Activated CD8-positive, alpha-beta memory T cell treated with anti-CD3 and anti-CD28 coated beads, Interleukin-2, amount 50 U/mL, for 1 hour (primary cell): Measurements from ENCODE around the gene COASY.

Experiments
- DNase-seq: peaks from one replicate; pipeline ENCODE4 v3.0.0-alpha.2; 2020; ENCODE audit errors: extremely low read depth

The COASY gene

DNA sequence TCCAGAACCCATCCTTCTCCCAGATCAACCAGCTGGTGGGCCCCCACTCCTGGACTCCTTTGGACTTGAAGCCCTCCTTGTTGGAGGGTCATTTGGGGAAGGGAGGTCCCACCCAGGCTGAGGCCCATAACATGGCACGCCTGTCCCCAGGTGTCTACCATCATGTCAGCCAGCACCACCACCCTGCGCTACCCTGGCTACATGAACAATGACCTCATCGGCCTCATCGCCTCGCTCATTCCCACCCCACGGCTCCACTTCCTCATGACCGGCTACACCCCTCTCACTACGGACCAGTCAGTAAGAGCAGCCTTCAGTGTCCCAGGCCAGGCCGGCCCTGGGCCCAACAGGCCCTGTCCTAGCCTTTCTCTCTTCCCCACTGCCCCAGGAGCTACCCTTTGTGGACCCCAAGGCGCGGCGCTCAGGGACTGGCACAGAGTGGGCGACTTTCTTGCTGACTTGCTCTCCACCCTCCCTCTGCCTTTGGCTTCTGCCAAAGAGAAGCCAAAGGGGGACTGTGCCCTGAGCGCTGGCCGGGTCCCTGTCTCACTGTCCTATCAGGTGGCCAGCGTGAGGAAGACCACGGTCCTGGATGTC is 51.8 kb downstream of the COASY start:
- no peak for DNase-seq
